HTERT RPE-1 (cell line): Measurements from ENCODE around the gene ADARB1.

Experiments used
- in situ Hi-C: fragments of 300-500 bp; cut with MboI; formaldehyde crosslinking; loops from 4 replicates; pipeline ENCODE4 v1.14.3; 2020; ENCODE audit warnings: low sequenced_read_pairs

ADARB1 gene

GRCh38 chr21:45246386-45247320 is 172.3 kb downstream of the ADARB1 start:
- in situ Hi-C loops = no loop called here

GRCh38 chr21:45248301-45248892 is 174.0 kb downstream of the ADARB1 start:
- in situ Hi-C loops = no loop called here

GRCh38 chr21:45248893-45249381 is 174.6 kb downstream of the ADARB1 start:
- in situ Hi-C loops = no loop called here

- in situ Hi-C loops = no loop called here
These were observed 175.2 kb downstream of the ADARB1 start for GRCh38 chr21:45249626-45250025.

GRCh38 chr21:45250272-45250671 is 175.9 kb downstream of the ADARB1 start:
- in situ Hi-C loops = no loop called here

- in situ Hi-C loops = no loop called here
These were observed 176.7 kb downstream of the ADARB1 start for GRCh38 chr21:45250914-45251634.

GRCh38 chr21:45251635-45252447 is 177.5 kb downstream of the ADARB1 start:
- in situ Hi-C loops = no loop called here

GRCh38 chr21:45252448-45252925 is 178.1 kb downstream of the ADARB1 start:
- in situ Hi-C loops = no loop called here

GRCh38 chr21:45253180-45253579 is 178.8 kb downstream of the ADARB1 start:
- in situ Hi-C loops = no loop called here

GRCh38 chr21:45253633-45254459 is 179.5 kb downstream of the ADARB1 start:
- in situ Hi-C loops = no loop called here

- in situ Hi-C loops = no loop called here
These were observed 180.1 kb downstream of the ADARB1 start for GRCh38 chr21:45254460-45254930.

GRCh38 chr21:45255381-45256020 is 181.1 kb downstream of the ADARB1 start:
- in situ Hi-C loops = no loop called here

GRCh38 chr21:45256021-45256911 is 181.9 kb downstream of the ADARB1 start:
- in situ Hi-C loops = no loop called here

GRCh38 chr21:45256912-45257672 is 182.7 kb downstream of the ADARB1 start:
- in situ Hi-C loops = no loop called here

- in situ Hi-C loops = no loop called here
These were observed 183.4 kb downstream of the ADARB1 start for GRCh38 chr21:45257673-45258341.

- in situ Hi-C loops = no loop called here
These were observed 184.1 kb downstream of the ADARB1 start for GRCh38 chr21:45258466-45258865.
